HG02642 (cell line): ENCODE data around the gene ASIC2.

ENCODE experiments used
- ATAC-seq: cut with Tn5 transposase; IDR thresholded peaks from one replicate; pipeline ENCODE4 v1.9.1; 2021; ENCODE audit warnings: mild to moderate bottlenecking; ENCODE audit not compliant: unreplicated experiment, poor library complexity

The ASIC2 gene

GRCh38 chr17:33209671-33210070 lies 83.4 kb downstream of the ASIC2 start:
- ATAC-seq: no peak

- ATAC-seq: no peak
Measured at GRCh38 chr17:33207231-33207630, 85.9 kb downstream of the ASIC2 start.

- no peak for ATAC-seq
Measured at GRCh38 chr17:33205552-33205951, 87.5 kb downstream of the ASIC2 start.

GRCh38 chr17:33204701-33205100 lies 88.4 kb downstream of the ASIC2 start:
- ATAC-seq: no peak

- ATAC-seq: no peak
Measured at GRCh38 chr17:33204156-33204555, 88.9 kb downstream of the ASIC2 start.

GRCh38 chr17:33202796-33203495 lies 90.1 kb downstream of the ASIC2 start:
- ATAC-seq: no peak

- no peak for ATAC-seq
Measured at GRCh38 chr17:33202021-33202420, 91.1 kb downstream of the ASIC2 start.

GRCh38 chr17:33201283-33201682 lies 91.8 kb downstream of the ASIC2 start:
- ATAC-seq: no peak

GRCh38 chr17:33200587-33200986 lies 92.5 kb downstream of the ASIC2 start:
- no peak for ATAC-seq

GRCh38 chr17:33199571-33200510 lies 93.3 kb downstream of the ASIC2 start:
- no peak for ATAC-seq

- no peak for ATAC-seq
Measured at GRCh38 chr17:33198954-33199353, 94.1 kb downstream of the ASIC2 start.

GRCh38 chr17:33197342-33197741 lies 95.8 kb downstream of the ASIC2 start:
- ATAC-seq: no peak

- ATAC-seq: no peak
Measured at GRCh38 chr17:33196883-33197282, 96.2 kb downstream of the ASIC2 start.

GRCh38 chr17:33192951-33193911 lies 99.9 kb downstream of the ASIC2 start:
- no peak for ATAC-seq

GRCh38 chr17:33183487-33184026 lies 109.5 kb downstream of the ASIC2 start:
- ATAC-seq: no peak

- no peak for ATAC-seq
Measured at GRCh38 chr17:33179151-33179550, 113.9 kb downstream of the ASIC2 start.

GRCh38 chr17:33178681-33179080 lies 114.4 kb downstream of the ASIC2 start:
- ATAC-seq: no peak

GRCh38 chr17:33175562-33175961 lies 117.5 kb downstream of the ASIC2 start:
- ATAC-seq: no peak

- ATAC-seq: no peak
Measured at GRCh38 chr17:33171931-33172330, 121.2 kb downstream of the ASIC2 start.
